MM.1S (cell line): ENCODE results near the gene RHBG.

Experiments
- DNase-seq: peaks from one replicate; pipeline ENCODE4 v3.0.0-alpha.2; 2015
- H2AFZ ChIP-seq: fragments of 300-600 bp; sonication (generic); 2 replicates; pipeline ENCODE4 v1.6.0; 2016; ENCODE audit warnings: antibody characterized with exemption, low read length
- H3F3A ChIP-seq: fragments of 300-600 bp; sonication (generic); 2 replicates; pipeline ENCODE4 v1.6.1; 2016; ENCODE audit warnings: mild to moderate bottlenecking, antibody characterized with exemption, low read length, moderate library complexity, mixed read lengths; ENCODE audit not compliant: insufficient read depth
- H3K27ac ChIP-seq: fragments of 300-600 bp; sonication (generic); 2 replicates; pipeline ENCODE4 v1.5.1; 2016; ENCODE audit warnings: mild to moderate bottlenecking, low read length
- H3K27me3 ChIP-seq: fragments of 300-600 bp; sonication (generic); replicated peaks from 2 replicates; pipeline ENCODE4 v1.6.0; 2016; ENCODE audit warnings: low read length; ENCODE audit not compliant: insufficient read depth
- H3K36me3 ChIP-seq: fragments of 300-600 bp; sonication (generic); replicated peaks from 2 replicates; pipeline ENCODE4 v1.6.1; 2016; ENCODE audit warnings: mild to moderate bottlenecking, low read length, mixed read lengths; ENCODE audit not compliant: insufficient read depth
- H3K4me1 ChIP-seq: fragments of 300-600 bp; sonication (generic); 2 replicates; pipeline ENCODE4 v1.6.1; 2016; ENCODE audit warnings: low read length, mixed read lengths
- H3K4me2 ChIP-seq: fragments of 300-600 bp; sonication (generic); 2 replicates; pipeline ENCODE4 v1.6.0; 2016; ENCODE audit warnings: low read depth, low read length
- H3K4me3 ChIP-seq: fragments of 300-600 bp; sonication (generic); 2 replicates; pipeline ENCODE4 v1.5.1; 2016; ENCODE audit warnings: low read length, mixed read lengths
- H3K79me2 ChIP-seq: fragments of 300-600 bp; sonication (generic); 2 replicates; pipeline ENCODE4 v1.6.1; 2016; ENCODE audit warnings: mixed run types, low read length, mixed read lengths
- H3K9ac ChIP-seq: fragments of 300-600 bp; sonication (generic); 2 replicates; pipeline ENCODE4 v1.6.1; 2016; ENCODE audit warnings: low read length, mixed read lengths
- H3K9me2 ChIP-seq: fragments of 300-600 bp; sonication (generic); replicated peaks from 2 replicates; pipeline ENCODE4 v1.6.1; 2016; ENCODE audit warnings: mild to moderate bottlenecking, low read length, mixed read lengths; ENCODE audit not compliant: insufficient read depth
- H3K9me3 ChIP-seq: fragments of 300-600 bp; sonication (generic); replicated peaks from 2 replicates; pipeline ENCODE4 v1.6.1; 2016; ENCODE audit warnings: mild to moderate bottlenecking, low read length, mixed read lengths; ENCODE audit not compliant: insufficient read depth
- H4K20me1 ChIP-seq: fragments of 300-600 bp; sonication (generic); 2 replicates; pipeline ENCODE4 v1.6.1; 2016; ENCODE audit warnings: mild to moderate bottlenecking, low read length, moderate library complexity, mixed read lengths; ENCODE audit not compliant: insufficient read depth
- CTCF ChIP-seq: fragments of 300-600 bp; sonication (generic); IDR thresholded peaks from 2 replicates; pipeline ENCODE4 v1.5.1; 2016; ENCODE audit warnings: antibody characterized with exemption, low read length, mixed read lengths
- EZH2 ChIP-seq: fragments of 300-600 bp; sonication (generic); optimal IDR thresholded peaks from 2 replicates; pipeline ENCODE3; 2017; ENCODE audit warnings: low read depth, mild to moderate bottlenecking, antibody characterized with exemption, low read length, mixed read lengths
- EZH2phosphoT487 ChIP-seq: fragments of 300-600 bp; sonication (generic); IDR thresholded peaks from 2 replicates; pipeline ENCODE4 v1.6.1; 2018; ENCODE audit warnings: antibody characterized with exemption, low read length

Gene RHBG

GRCh38 chr1:156407344-156407743 lies 38.3 kb downstream of the RHBG start:
- no peak overlapping the region for H3K27ac ChIP-seq
- no peak overlapping the region for H3K4me3 ChIP-seq
- H3K9ac ChIP-seq = no peak overlapping the region
- no peak overlapping the region for H2AFZ ChIP-seq
- TF ChIP-seq EZH2phosphoT487 (no peak), EZH2 (no peak), CTCF (no peak)
- H3K27me3 ChIP-seq = peaks cover 81% of the 10 kb centered on the region
- no peak for DNase-seq
- H4K20me1 ChIP-seq = no peaks in the 10 kb centered on the region
- no peaks in the 10 kb centered on the region for H3K79me2 ChIP-seq
- H3F3A ChIP-seq = no peaks in the 10 kb centered on the region
- no peak overlapping the region for H3K4me2 ChIP-seq
- no peaks in the 10 kb centered on the region for H3K9me3 ChIP-seq
- no peaks in the 10 kb centered on the region for H3K9me2 ChIP-seq
- H3K36me3 ChIP-seq = no peaks in the 10 kb centered on the region
- H3K4me1 ChIP-seq = no peaks in the 10 kb centered on the region

- TF ChIP-seq EZH2 = no peak
- no peak for TF ChIP-seq EZH2phosphoT487
- no peak for TF ChIP-seq CTCF
- no peaks in the 10 kb centered on the region for H4K20me1 ChIP-seq
- no peak overlapping the region for H3K4me2 ChIP-seq
- H3K9me3 ChIP-seq = no peaks in the 10 kb centered on the region
- H3K27me3 ChIP-seq = peaks cover 77% of the 10 kb centered on the region
- no peak for DNase-seq
- H3K9ac ChIP-seq = no peak overlapping the region
- H3K9me2 ChIP-seq = no peaks in the 10 kb centered on the region
- no peak overlapping the region for H3K4me3 ChIP-seq
- no peak overlapping the region for H2AFZ ChIP-seq
- no peaks in the 10 kb centered on the region for H3F3A ChIP-seq
- H3K4me1 ChIP-seq = no peaks in the 10 kb centered on the region
- no peak overlapping the region for H3K27ac ChIP-seq
- no peaks in the 10 kb centered on the region for H3K79me2 ChIP-seq
- no peaks in the 10 kb centered on the region for H3K36me3 ChIP-seq
Measured at GRCh38 chr1:156407760-156408159, 38.7 kb downstream of the RHBG start.

- no peak overlapping the region for H3K4me2 ChIP-seq
- TF ChIP-seq EZH2 (no peak), CTCF (no peak), EZH2phosphoT487 (no peak)
Measured at GRCh38 chr1:156409439-156409838, 40.4 kb downstream of the RHBG start.

More at GRCh38 chr1:156409439-156409838, 40.4 kb downstream of the RHBG start:
- H4K20me1 ChIP-seq = no peaks in the 10 kb centered on the region
- H3K9me2 ChIP-seq = no peaks in the 10 kb centered on the region
- no peaks in the 10 kb centered on the region for H3F3A ChIP-seq
- H3K79me2 ChIP-seq = no peaks in the 10 kb centered on the region
- H2AFZ ChIP-seq = no peak overlapping the region
- peaks cover 68% of the 10 kb centered on the region for H3K27me3 ChIP-seq
- no peak overlapping the region for H3K27ac ChIP-seq
- H3K4me3 ChIP-seq = no peak overlapping the region
- no peak for DNase-seq
- H3K9me3 ChIP-seq = no peaks in the 10 kb centered on the region
- H3K9ac ChIP-seq = no peak overlapping the region
- H3K4me1 ChIP-seq = no peaks in the 10 kb centered on the region
- no peaks in the 10 kb centered on the region for H3K36me3 ChIP-seq
